Upper lobe of right lung (tissue), 1 donor: ENCODE results near the gene WASL. TPM values are rescaled to one million over a fixed set of nuclear protein-coding genes. Genes with fewer than 3 reads are reported as not detected.
"Not testable (repeated sequence)": the region's sequence is repeated elsewhere in the genome, so short reads cannot be mapped to it uniquely, and the experiment has no call there.

Experiments used
- ATAC-seq: fragments of 200-7000 bp; cut with Tn5 transposase; one replicate; pipeline ENCODE4 v1.9.1; 2020; ENCODE audit warnings: mild to moderate bottlenecking, moderate library complexity
- DNase-seq: peaks from one replicate; pipeline ENCODE4 v3.0.0-alpha.2; 2020
- H3K27ac ChIP-seq: fragments of 200-600 bp; one replicate; pipeline ENCODE4 v1.8.0; 2022
- H3K27me3 ChIP-seq: fragments of 200-600 bp; one replicate; pipeline ENCODE4 v1.8.0; 2022; ENCODE audit warnings: mild to moderate bottlenecking
- H3K36me3 ChIP-seq: fragments of 200-600 bp; one replicate; pipeline ENCODE4 v1.8.0; 2022
- H3K4me1 ChIP-seq: fragments of 200-600 bp; one replicate; pipeline ENCODE4 v1.8.0; 2022
- H3K4me3 ChIP-seq: fragments of 200-600 bp; one replicate; pipeline ENCODE4 v1.8.0; 2022; ENCODE audit warnings: mild to moderate bottlenecking
- H3K9me3 ChIP-seq: fragments of 200-600 bp; one replicate; pipeline ENCODE4 v1.8.0; 2022
- intact Hi-C: fragments of 100-400 bp; cut with DNase I; formaldehyde crosslinking; loops from one replicate; pipeline ENCODE4 v1.11.0; 2022
- total RNA-seq: library from RNA; stranded (reverse); fragmentation: NEBNext Ultra II Directional; extraction: Animal tissue kit (Norgen Biotek cat#: 25700); gene quantifications from one replicate; pipeline ENCODE4 v1.2.1, GENCODE V29; 2021
- TF ChIP-seq, protein P1 (sequence below): fragments of 200-600 bp; IDR thresholded peaks from one replicate; pipeline ENCODE4 v1.8.0; 2022; ENCODE audit warnings: antibody characterized with exemption
- donor health status: DM: no; HTN: yes; CAD: no; lungs with severe emphysema.

Gene WASL
- total RNA-seq, 1 donor from 2014 or later: 40.0 TPM

DNA sequence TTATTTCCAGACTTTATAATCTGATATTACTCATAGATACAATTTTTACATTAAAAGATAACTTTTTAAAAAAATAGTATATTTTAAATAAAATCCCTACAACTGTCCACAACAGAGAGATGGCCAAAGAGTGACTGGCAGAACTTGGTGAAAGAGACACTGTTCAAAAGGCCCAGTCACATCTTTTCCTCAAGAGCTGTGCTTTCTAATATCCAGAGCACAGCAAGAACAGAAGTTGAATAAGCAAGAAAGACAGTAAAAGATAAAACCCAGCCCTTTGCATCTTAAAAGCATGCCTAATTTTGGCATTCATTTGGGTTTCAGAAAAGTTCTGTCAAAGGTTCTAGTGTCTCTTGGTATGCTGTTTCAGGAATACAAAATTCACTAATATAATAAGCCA lies 6.9 kb downstream of the WASL start:
- no peaks in the 10 kb centered on the region for H3K27me3 ChIP-seq
- TF ChIP-seq, protein P1, sequence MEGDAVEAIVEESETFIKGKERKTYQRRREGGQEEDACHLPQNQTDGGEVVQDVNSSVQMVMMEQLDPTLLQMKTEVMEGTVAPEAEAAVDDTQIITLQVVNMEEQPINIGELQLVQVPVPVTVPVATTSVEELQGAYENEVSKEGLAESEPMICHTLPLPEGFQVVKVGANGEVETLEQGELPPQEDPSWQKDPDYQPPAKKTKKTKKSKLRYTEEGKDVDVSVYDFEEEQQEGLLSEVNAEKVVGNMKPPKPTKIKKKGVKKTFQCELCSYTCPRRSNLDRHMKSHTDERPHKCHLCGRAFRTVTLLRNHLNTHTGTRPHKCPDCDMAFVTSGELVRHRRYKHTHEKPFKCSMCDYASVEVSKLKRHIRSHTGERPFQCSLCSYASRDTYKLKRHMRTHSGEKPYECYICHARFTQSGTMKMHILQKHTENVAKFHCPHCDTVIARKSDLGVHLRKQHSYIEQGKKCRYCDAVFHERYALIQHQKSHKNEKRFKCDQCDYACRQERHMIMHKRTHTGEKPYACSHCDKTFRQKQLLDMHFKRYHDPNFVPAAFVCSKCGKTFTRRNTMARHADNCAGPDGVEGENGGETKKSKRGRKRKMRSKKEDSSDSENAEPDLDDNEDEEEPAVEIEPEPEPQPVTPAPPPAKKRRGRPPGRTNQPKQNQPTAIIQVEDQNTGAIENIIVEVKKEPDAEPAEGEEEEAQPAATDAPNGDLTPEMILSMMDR: no peak
- H3K4me1 ChIP-seq: peaks cover 29% of the 10 kb centered on the region
- no peak overlapping the region for H3K27ac ChIP-seq
- H3K36me3 ChIP-seq: no peaks in the 10 kb centered on the region
- DNase-seq: no peak
- H3K9me3 ChIP-seq: no peaks in the 10 kb centered on the region
- no peak overlapping the region for H3K4me3 ChIP-seq
- ATAC-seq: no peak
- intact Hi-C loops: no loop called here

DNA sequence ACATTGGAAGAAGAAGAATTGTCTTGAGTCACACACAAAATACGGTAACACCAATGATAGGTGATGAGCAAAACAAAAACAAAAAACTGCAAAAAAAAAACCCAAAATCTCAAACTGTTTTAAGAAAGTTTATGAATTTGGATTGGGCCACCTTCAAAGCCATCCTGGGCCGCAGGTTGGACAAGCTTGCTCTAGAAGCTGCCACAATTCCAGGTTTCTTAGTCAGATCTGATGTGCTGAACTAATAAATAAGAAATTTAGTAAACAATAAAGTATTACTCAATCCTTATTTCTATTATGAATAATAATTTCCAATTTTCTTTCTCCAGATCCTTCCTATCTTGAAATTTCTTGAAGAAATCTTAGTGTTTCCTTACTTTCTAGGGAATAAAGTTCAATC lies 10.0 kb downstream of the WASL start:
- no peaks in the 10 kb centered on the region for H3K9me3 ChIP-seq
- no peak overlapping the region for H3K4me3 ChIP-seq
- intact Hi-C loops: no loop called here
- no peaks in the 10 kb centered on the region for H3K36me3 ChIP-seq
- DNase-seq (no peak), ATAC-seq (no peak)
- H3K27me3 ChIP-seq: no peaks in the 10 kb centered on the region
- no peak overlapping the region for H3K27ac ChIP-seq
- TF ChIP-seq, protein P1: no peak
- H3K4me1 ChIP-seq: peaks cover 4% of the 10 kb centered on the region

DNA sequence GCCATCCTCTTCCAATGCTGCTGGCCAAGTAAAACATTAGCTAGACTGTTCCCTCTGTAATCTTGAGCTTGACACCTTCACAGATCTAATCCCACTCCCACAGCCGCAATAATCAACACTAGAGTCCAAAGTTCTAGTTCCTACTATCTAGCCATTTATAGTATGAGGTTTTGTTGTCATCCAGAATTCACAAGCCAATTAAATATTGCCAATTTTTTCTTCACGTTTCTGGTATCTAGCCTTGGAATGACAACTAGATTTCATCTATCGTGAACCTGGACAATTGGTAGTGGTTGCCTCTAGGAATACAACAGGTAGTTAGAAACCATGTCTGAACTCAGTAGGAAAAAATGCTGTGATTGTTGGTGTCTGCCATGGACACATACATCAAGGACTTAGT lies 10.4 kb downstream of the WASL start:
- DNase-seq: no peak
- H3K36me3 ChIP-seq: no peaks in the 10 kb centered on the region
- H3K27me3 ChIP-seq: no peaks in the 10 kb centered on the region
- no peak for ATAC-seq
- TF ChIP-seq, protein P1: no peak
- peaks cover 4% of the 10 kb centered on the region for H3K4me1 ChIP-seq
- no peak overlapping the region for H3K27ac ChIP-seq
- H3K9me3 ChIP-seq: no peaks in the 10 kb centered on the region
- no peak overlapping the region for H3K4me3 ChIP-seq
- intact Hi-C loops: no loop called here

DNA sequence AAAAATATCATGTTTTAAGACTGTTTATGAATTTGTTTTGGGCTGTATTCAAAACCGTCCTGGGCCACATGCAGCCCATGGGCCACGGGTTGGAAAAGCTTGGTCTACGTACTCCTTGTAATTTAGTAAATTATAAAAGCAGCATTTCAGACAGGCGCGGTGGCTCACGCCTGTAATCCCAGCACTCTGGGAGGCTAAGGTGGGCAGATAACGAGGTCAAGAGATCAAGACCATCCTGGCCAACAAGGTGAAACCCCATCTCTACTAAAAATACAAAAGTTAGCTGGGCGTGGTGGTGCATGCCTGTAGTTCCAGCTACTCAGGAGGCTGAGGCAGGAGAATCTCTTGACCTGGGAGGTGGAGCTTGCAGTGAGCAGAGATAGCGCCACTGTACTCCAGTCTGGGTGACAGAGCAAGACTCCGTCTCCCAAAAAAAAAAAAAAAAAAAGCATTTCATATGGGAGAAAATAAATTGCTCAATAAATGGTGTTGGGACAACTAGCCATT lies 11.6 kb downstream of the WASL start:
- H3K27me3 ChIP-seq, H3K9me3 ChIP-seq, H3K4me3 ChIP-seq, intact Hi-C loops, ATAC-seq, H3K4me1 ChIP-seq, H3K36me3 ChIP-seq, DNase-seq, H3K27ac ChIP-seq: not testable (repeated sequence)

DNA sequence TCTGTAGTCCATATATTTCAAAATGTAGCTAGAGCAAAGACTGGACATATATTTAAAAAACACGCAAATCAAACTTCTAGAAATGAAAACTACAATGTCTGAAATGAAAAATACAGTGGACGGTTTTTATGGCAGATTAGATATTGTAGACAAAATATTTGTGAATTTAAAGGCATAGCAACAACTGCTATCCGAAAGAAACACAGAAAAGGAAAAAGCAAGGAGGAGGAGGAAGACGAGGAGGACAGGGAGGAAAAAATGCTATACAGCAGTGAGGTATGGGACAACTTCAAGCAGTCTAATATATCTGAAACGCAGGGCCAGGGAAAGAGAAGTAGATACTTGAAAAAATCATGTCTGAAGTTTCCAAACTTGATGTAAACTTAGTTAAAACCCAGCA lies 13.3 kb downstream of the WASL start:
- TF ChIP-seq, protein P1: no peak
- Histone ChIP-seq H3K9me3 (no peaks in the 10 kb centered on the region), H3K36me3 (no peaks in the 10 kb centered on the region), H3K27me3 (no peaks in the 10 kb centered on the region), H3K4me1 (peaks cover 4% of the 10 kb centered on the region), H3K4me3 (no peak overlapping the region), H3K27ac (no peak overlapping the region)
- ATAC-seq (no peak), DNase-seq (no peak)
- intact Hi-C loops: no loop called here

DNA sequence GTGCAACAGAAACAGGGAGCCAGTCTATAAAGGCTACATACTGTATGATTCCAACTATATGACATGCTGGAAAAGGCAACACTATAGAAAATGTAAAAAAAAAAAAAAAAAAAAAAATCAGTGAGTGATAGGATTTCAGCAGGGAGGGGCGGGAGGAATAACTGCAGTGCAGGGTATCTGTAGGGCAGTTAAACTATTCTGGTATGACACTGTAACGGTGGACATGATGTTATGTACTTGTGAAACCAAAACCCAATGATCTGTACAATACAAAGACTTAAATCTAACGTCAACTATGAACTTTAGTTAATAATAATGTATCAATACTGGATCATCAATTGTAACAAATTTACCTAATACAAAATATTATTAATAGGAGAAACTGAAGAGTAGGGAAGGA lies 14.3 kb downstream of the WASL start:
- Histone ChIP-seq H3K9me3 (no peaks in the 10 kb centered on the region), H3K4me3 (no peak overlapping the region), H3K27me3 (no peaks in the 10 kb centered on the region), H3K27ac (no peak overlapping the region), H3K4me1 (peaks cover under 1% of the 10 kb centered on the region), H3K36me3 (no peaks in the 10 kb centered on the region)
- intact Hi-C loops: no loop called here
- TF ChIP-seq, protein P1: no peak
- no peak for ATAC-seq
- no peak for DNase-seq
